ENCODE measurements around the gene SMCR8.

DNA sequence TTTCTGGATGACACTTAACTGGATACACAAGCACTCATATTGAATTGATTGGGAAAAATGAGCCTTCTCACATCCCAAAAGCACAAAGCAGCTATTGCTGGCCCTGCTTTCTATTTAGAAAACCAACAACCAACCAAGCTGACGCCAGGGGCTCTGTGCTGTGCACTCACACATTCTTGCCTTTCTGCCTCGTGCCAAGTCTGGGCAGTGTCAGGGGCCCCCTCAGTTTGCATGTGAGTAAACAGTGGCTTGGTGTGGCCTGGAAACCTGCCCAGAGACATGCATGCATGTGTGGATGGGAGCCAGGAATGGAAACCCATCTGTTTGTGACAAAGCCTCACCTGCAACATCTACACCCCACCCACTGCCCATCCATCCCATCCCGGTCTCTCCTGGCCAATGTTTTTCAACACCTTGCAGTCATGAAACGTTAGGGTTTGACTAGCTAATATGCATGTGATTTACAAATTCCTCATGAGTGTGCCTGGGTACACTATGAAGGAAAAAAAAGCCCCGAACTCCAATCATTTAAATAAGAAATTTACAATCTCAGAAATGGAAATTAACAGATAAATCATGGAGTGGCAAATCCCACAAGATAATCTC is 34.2 kb upstream of the SMCR8 start:
- TF ChIP-seq, protein P1, sequence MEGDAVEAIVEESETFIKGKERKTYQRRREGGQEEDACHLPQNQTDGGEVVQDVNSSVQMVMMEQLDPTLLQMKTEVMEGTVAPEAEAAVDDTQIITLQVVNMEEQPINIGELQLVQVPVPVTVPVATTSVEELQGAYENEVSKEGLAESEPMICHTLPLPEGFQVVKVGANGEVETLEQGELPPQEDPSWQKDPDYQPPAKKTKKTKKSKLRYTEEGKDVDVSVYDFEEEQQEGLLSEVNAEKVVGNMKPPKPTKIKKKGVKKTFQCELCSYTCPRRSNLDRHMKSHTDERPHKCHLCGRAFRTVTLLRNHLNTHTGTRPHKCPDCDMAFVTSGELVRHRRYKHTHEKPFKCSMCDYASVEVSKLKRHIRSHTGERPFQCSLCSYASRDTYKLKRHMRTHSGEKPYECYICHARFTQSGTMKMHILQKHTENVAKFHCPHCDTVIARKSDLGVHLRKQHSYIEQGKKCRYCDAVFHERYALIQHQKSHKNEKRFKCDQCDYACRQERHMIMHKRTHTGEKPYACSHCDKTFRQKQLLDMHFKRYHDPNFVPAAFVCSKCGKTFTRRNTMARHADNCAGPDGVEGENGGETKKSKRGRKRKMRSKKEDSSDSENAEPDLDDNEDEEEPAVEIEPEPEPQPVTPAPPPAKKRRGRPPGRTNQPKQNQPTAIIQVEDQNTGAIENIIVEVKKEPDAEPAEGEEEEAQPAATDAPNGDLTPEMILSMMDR (IDR thresholded peaks at IDR 0.05) = no peak
- TF ChIP-seq POLR2A (IDR thresholded peaks at IDR 0.05) = no peak

Data from body of pancreas (tissue), 4 donors.